ENCODE results near the gene ANP32A.

GRCh38 chr15:68800875-68801274, 19.8 kb downstream of the ANP32A start:
- no peak for TF ChIP-seq GATA2 (IDR thresholded peaks at IDR 0.05; ENCODE audit: low read depth, low read length)
- no peak for TF ChIP-seq GATA3 (IDR thresholded peaks at IDR 0.05; ENCODE audit: low read depth, low read length)

All from SH-SY5Y (cell line).